ACHN (cell line): ENCODE results near the gene APIP.
"Not testable (repeated sequence)": the region's sequence is repeated elsewhere in the genome, so short reads cannot be mapped to it uniquely, and the experiment has no call there.

Experiments used
- DNase-seq: peaks from one replicate; pipeline ENCODE4 v3.0.0-alpha.2; 2015
- in situ Hi-C: cut with HindIII; loops from 2 replicates; pipeline ENCODE4 v1.10.0; 2017; ENCODE audit warnings: low sequenced_read_pairs, low pct_ligation_motif_present, low pct_unique_long_range_greater_than_20kb

The APIP gene

GRCh38 chr11:34897171-34897870, 18.9 kb downstream of the APIP start:
- in situ Hi-C loops = no loop called here
- DNase-seq = no peak

- DNase-seq, in situ Hi-C loops: not testable (repeated sequence)
Observed at GRCh38 chr11:34896191-34896590, 20.0 kb downstream of the APIP start.

GRCh38 chr11:34893416-34893815, 22.8 kb downstream of the APIP start:
- no peak for DNase-seq
- in situ Hi-C loops = no loop called here

- no peak for DNase-seq
- in situ Hi-C loops = no loop called here
Observed at GRCh38 chr11:34891611-34892010, 24.6 kb downstream of the APIP start.

GRCh38 chr11:34890812-34891211, 25.4 kb downstream of the APIP start:
- peak; percentile 51 for DNase-seq
- in situ Hi-C loops = no loop called here

GRCh38 chr11:34890089-34890488, 26.1 kb downstream of the APIP start:
- in situ Hi-C loops = no loop called here
- peak; percentile 2 for DNase-seq

GRCh38 chr11:34887260-34887659, 28.9 kb downstream of the APIP start:
- DNase-seq = no peak
- in situ Hi-C loops = no loop called here

GRCh38 chr11:34886609-34887008, 29.6 kb downstream of the APIP start:
- DNase-seq = no peak
- in situ Hi-C loops = no loop called here

GRCh38 chr11:34881900-34882299, 34.3 kb downstream of the APIP start:
- in situ Hi-C loops = no loop called here
- no peak for DNase-seq

- no peak for DNase-seq
Observed at GRCh38 chr11:34877375-34877975, 38.7 kb downstream of the APIP start.

GRCh38 chr11:34874202-34874601, 42.0 kb downstream of the APIP start:
- in situ Hi-C loops = no loop called here
- DNase-seq = no peak

More at GRCh38 chr11:34877375-34877975, 38.7 kb downstream of the APIP start:
- in situ Hi-C loops = no loop called here

GRCh38 chr11:34870548-34871196, 45.5 kb downstream of the APIP start:
- DNase-seq = no peak
- in situ Hi-C loops = no loop called here

- in situ Hi-C loops = no loop called here
- DNase-seq = peak; percentile 7
Observed at GRCh38 chr11:34869425-34869824, 46.8 kb downstream of the APIP start.

- DNase-seq = no peak
- in situ Hi-C loops = no loop called here
Observed at GRCh38 chr11:34866375-34866774, 49.8 kb downstream of the APIP start.

- no peak for DNase-seq
- in situ Hi-C loops = no loop called here
Observed at GRCh38 chr11:34865261-34865660, 50.9 kb downstream of the APIP start.

GRCh38 chr11:34864424-34864823, 51.8 kb downstream of the APIP start:
- in situ Hi-C loops = no loop called here
- no peak for DNase-seq

GRCh38 chr11:34863048-34863447, 53.1 kb downstream of the APIP start:
- in situ Hi-C loops = no loop called here
- DNase-seq = no peak

- in situ Hi-C loops = no loop called here
- no peak for DNase-seq
Observed at GRCh38 chr11:34860518-34860917, 55.7 kb downstream of the APIP start.

GRCh38 chr11:34860034-34860433, 56.1 kb downstream of the APIP start:
- DNase-seq = no peak
- in situ Hi-C loops = no loop called here

- in situ Hi-C loops = no loop called here
- DNase-seq = no peak
Observed at GRCh38 chr11:34859496-34859895, 56.7 kb downstream of the APIP start.
